ENCODE measurements around the gene TSSK2. TPM values are rescaled to one million over a fixed set of nuclear protein-coding genes. Genes with fewer than 3 reads are reported as not detected.
A peak's percentile ranks its signal among the peaks of the same experiment; 100 is the strongest.

Gene TSSK2
- total and polyA plus RNA-seq, 4 experiments from 2014 or later: not detected

DNA sequence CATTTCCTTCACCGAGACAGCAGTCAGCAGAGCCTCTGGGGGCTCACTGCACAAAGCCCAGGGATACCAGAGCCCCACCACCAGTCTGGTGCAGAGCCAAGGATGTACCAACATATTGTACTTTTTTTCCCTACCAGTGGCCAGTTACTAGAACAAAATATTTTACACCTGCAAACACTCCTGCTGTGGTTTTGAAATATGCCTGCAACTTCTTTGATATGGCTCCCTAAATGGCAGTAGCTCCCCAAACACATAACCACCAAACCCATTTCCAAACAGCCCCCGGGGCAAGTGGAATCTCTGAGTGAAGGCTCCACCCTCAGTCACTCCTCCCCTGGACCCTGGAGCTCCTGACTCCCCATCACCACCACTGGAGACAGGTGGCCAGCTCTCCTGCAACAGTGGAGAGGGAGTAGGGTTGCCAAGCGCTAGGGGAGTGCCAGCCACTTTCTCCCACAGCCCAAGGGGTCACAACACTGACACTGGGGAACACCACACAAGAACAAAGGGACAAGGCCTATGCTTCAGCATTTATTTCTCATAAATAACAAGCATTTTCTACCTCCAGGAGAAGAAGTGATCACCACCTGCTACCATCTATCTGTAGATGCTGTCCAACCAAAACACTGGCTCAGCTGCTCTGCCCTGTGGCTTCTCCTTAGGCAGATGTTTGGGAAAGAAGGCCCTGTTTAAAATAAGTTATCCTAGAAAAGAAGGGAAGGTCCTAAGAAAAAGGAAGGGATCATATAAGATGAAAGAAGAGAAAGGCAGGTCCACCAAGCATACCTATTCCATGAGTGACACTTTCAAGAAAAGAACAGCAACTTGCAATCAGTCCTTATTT is 24.0 kb upstream of the TSSK2 start:
- peak overlapping the region; percentile 79 to 99 (median 94) for H3K27ac Mint-ChIP-seq
- Histone ChIP-seq H3K9me3 (ENCODE audit: control insufficient read depth in 1 of 2, low read length in 2 of 2) (no peaks in the 10 kb centered on the region), H3K27ac (ENCODE audit: low read depth, low read length) (peak overlapping the region; percentile 1), H3K27me3 (ENCODE audit: insufficient read depth, low read length) (no peaks in the 10 kb centered on the region), H3K4me1 (ENCODE audit: insufficient read depth, low read length) (peaks cover 61% of the 10 kb centered on the region), H3K36me3 (ENCODE audit: insufficient read depth, low read length) (no peaks in the 10 kb centered on the region), H3K4me3 (ENCODE audit: low read length in 2 of 2) (no peak overlapping the region)
- no peaks in the 10 kb centered on the region for H3K9me3 Mint-ChIP-seq
- ChIA-PET CTCF (ENCODE audit: partially characterized antibody) (interaction anchor here (1.0 to 2.1 kb wide), 6 partner anchors 10 to 523 kb away, joined by 3 to 10 read pairs (median 6); partner anchors contain the start of genes DGCR2 and ESS2), POLR2A (ENCODE audit: partially characterized antibody) (interaction anchor here (1.2 to 3.5 kb wide), 3 partner anchors 8 to 38 kb away, joined by 4 to 18 read pairs (median 5); partner anchors contain the start of genes DGCR2 and ESS2)
- peak overlapping the region in 4 of 8 donors; percentile 9 to 76 (median 22) for H3K4me3 Mint-ChIP-seq
- no peak for DNase-seq
- H3K27me3 Mint-ChIP-seq: no peaks in the 10 kb centered on the region
- H3K36me3 Mint-ChIP-seq: peaks cover 5 to 8% of the 10 kb centered on the region in 2 donors
- H3K4me1 Mint-ChIP-seq: peaks cover 51 to 84% (median 64%) of the 10 kb centered on the region in 4 donors
- intact Hi-C loops (cut with micrococcal nuclease): loop anchor here (1.0 kb wide), 2 partner anchors 370 to 523 kb away; no protein-coding TSS in a partner anchor

DNA sequence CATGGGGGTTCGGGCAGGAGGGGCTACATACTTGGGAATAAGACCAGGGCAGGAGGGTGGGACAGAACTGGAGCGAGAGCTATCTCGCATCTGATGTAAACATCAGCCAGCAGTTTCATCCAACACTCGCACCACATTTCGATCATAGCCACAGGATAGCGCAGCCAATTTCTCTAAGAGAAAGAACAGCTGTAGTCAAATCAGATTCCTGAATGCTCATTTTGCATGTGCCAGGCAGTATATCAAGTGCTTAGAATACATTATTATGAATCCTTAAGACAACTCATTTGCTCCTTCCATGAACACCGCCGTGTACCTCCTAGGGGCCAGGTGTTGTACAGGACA is 23.4 kb upstream of the TSSK2 start:
- DNase-seq: no peak
- ChIA-PET POLR2A (ENCODE audit: partially characterized antibody) (interaction anchor here (1.2 to 3.5 kb wide), 3 partner anchors 14 to 371 kb away, joined by 4 to 18 read pairs (median 4); partner anchors contain the start of genes CDC45, DGCR2, ESS2 and UFD1), CTCF (ENCODE audit: partially characterized antibody) (interaction anchor here (0.9 to 2.1 kb wide), 5 partner anchors 14 to 522 kb away, joined by 3 to 10 read pairs (median 5); partner anchors contain the start of genes DGCR2 and ESS2)
- H3K9me3 Mint-ChIP-seq: no peaks in the 10 kb centered on the region
- H3K27me3 Mint-ChIP-seq: no peaks in the 10 kb centered on the region
- intact Hi-C loops (cut with micrococcal nuclease): loop anchor here (2.0 kb wide), 1 partner anchor 71 kb away; the partner anchor contains the start of gene SLC25A1
- H3K4me3 ChIP-seq (ENCODE audit: low read length in 2 of 2): no peak overlapping the region
- H3K9me3 ChIP-seq (ENCODE audit: control insufficient read depth in 1 of 2, low read length in 2 of 2): no peaks in the 10 kb centered on the region
- peak overlapping the region; percentile 79 to 99 (median 94) for H3K27ac Mint-ChIP-seq
- no peaks in the 10 kb centered on the region for H3K36me3 ChIP-seq (ENCODE audit: insufficient read depth, low read length)
- H3K36me3 Mint-ChIP-seq: peaks cover 5 to 7% of the 10 kb centered on the region in 2 donors
- no peak overlapping the region for H3K27ac ChIP-seq (ENCODE audit: low read depth, low read length)
- peaks cover 53 to 83% (median 65%) of the 10 kb centered on the region in 4 donors for H3K4me1 Mint-ChIP-seq
- peaks cover 66% of the 10 kb centered on the region for H3K4me1 ChIP-seq (ENCODE audit: insufficient read depth, low read length)
- no peaks in the 10 kb centered on the region for H3K27me3 ChIP-seq (ENCODE audit: insufficient read depth, low read length)
- peak overlapping the region in 6 of 8 donors; percentile 9 to 76 (median 57) for H3K4me3 Mint-ChIP-seq

DNA sequence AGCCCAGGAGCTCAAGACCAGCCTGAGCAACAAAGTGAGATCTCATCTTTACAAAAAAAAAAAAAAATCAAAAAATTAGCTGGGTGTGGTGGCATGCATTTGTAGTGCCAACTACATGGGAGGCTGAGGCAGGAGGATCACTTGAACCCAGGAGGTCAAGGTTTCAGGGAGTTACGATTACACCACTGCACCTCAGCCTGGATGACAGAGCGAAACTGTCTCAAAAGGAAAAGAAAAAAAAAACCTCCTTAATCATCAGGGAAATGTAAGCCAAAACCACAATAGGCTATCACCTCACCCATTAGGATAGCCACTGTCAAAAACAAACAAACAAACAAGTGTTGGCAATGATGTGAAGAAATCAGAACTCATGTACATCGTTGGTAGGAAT is 22.3 kb upstream of the TSSK2 start:
- ChIA-PET POLR2A (ENCODE audit: partially characterized antibody) (interaction anchor here (1.4 to 3.5 kb wide), 2 partner anchors 13 to 370 kb away, joined by 4 to 18 read pairs; partner anchors contain the start of genes CDC45, DGCR2 and UFD1), CTCF (ENCODE audit: partially characterized antibody) (interaction anchor here (0.9 to 2.1 kb wide), 2 partner anchors 14 to 36 kb away, joined by 3 to 10 read pairs; partner anchors contain the start of genes DGCR2 and ESS2)
- peaks cover 5 to 7% of the 10 kb centered on the region in 2 donors for H3K36me3 Mint-ChIP-seq
- Histone ChIP-seq H3K4me1 (ENCODE audit: insufficient read depth, low read length) (peaks cover 66% of the 10 kb centered on the region), H3K27ac (ENCODE audit: low read depth, low read length) (peak overlapping the region; percentile 80), H3K27me3 (ENCODE audit: insufficient read depth, low read length) (no peaks in the 10 kb centered on the region), H3K36me3 (ENCODE audit: insufficient read depth, low read length) (no peaks in the 10 kb centered on the region), H3K4me3 (ENCODE audit: low read length in 2 of 2) (peak overlapping the region in 1 of 2 donors; percentile 29), H3K9me3 (ENCODE audit: control insufficient read depth in 1 of 2, low read length in 2 of 2) (no peaks in the 10 kb centered on the region)
- peak overlapping the region in 7 of 8 donors; percentile 39 to 89 (median 79) for H3K4me3 Mint-ChIP-seq
- H3K4me1 Mint-ChIP-seq: peaks cover 55 to 81% (median 65%) of the 10 kb centered on the region in 4 donors
- intact Hi-C loops (cut with micrococcal nuclease): loop anchor here (1.0 to 2.0 kb wide), 3 partner anchors 13 to 70 kb away; partner anchors contain the start of genes DGCR2, ESS2 and SLC25A1
- DNase-seq: no peak
- no peaks in the 10 kb centered on the region for H3K9me3 Mint-ChIP-seq
- H3K27me3 Mint-ChIP-seq: no peaks in the 10 kb centered on the region
- peak overlapping the region; percentile 79 to 99 (median 97) for H3K27ac Mint-ChIP-seq

DNA sequence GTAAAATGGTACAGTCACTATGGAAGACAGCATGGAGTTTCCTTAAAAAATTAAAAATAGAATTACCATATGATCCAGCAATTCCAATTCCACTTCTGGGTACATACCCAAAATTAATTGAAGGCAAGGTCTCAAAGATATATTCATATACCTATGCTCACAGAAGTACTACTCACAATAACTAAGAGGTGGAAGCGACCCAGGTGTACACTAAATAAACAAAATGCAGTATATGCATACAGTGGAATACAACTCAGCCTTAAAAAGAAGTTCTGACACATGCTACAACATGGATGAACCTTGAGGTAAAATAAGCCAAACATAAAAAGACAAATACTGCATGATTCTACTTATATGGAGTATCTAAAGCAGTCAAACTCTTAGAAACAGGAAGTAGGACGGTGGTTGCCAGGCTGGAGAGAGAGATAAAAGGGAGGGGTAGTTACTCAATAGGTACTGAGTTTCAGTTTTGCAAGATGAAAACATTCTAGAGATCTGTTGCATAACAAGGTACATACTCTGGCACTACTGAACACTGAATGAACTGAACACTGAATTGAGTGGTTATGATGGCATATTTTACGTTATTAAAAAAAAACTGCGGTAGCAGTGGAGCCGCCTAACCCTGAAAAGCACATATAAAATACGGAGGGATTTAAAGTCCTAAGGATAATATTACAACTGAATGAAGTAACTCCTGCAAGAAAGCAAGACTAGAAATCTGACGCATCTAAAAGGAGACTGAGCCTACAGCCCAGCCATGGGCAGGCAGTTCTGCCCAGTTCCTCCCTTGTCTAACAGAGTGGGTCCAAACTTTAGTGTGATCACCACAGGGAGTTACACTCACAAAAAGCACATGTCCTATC is 21.7 kb upstream of the TSSK2 start:
- peaks cover 5 to 7% of the 10 kb centered on the region in 2 donors for H3K36me3 Mint-ChIP-seq
- no peaks in the 10 kb centered on the region for H3K9me3 ChIP-seq (ENCODE audit: control insufficient read depth in 1 of 2, low read length in 2 of 2)
- no peaks in the 10 kb centered on the region for H3K36me3 ChIP-seq (ENCODE audit: insufficient read depth, low read length)
- H3K27ac ChIP-seq (ENCODE audit: low read depth, low read length): peak overlapping the region; percentile 80
- H3K27me3 Mint-ChIP-seq: no peaks in the 10 kb centered on the region
- no peaks in the 10 kb centered on the region for H3K27me3 ChIP-seq (ENCODE audit: insufficient read depth, low read length)
- peak overlapping the region; percentile 77 to 89 (median 84) for H3K4me3 Mint-ChIP-seq
- H3K9me3 Mint-ChIP-seq: no peaks in the 10 kb centered on the region
- peaks cover 66% of the 10 kb centered on the region for H3K4me1 ChIP-seq (ENCODE audit: insufficient read depth, low read length)
- intact Hi-C loops (cut with micrococcal nuclease): loop anchor here (1.0 to 2.0 kb wide), 3 partner anchors 13 to 69 kb away; partner anchors contain the start of genes DGCR2, ESS2 and SLC25A1
- peak overlapping the region; percentile 79 to 99 (median 97) for H3K27ac Mint-ChIP-seq
- H3K4me3 ChIP-seq (ENCODE audit: low read length in 2 of 2): peak overlapping the region; percentile 26 to 29
- peaks cover 51 to 76% (median 62%) of the 10 kb centered on the region in 4 donors for H3K4me1 Mint-ChIP-seq
- ChIA-PET CTCF (ENCODE audit: partially characterized antibody) (interaction anchor here (1.5 to 3.1 kb wide), 4 partner anchors 10 to 70 kb away, joined by 8 to 13 read pairs (median 11); partner anchors contain the start of genes DGCR2, ESS2 and SLC25A1), POLR2A (ENCODE audit: partially characterized antibody) (interaction anchor here (0.9 to 3.4 kb wide), 7 partner anchors 10 to 370 kb away, joined by 3 to 61 read pairs (median 6); partner anchors contain the start of genes C22orf39, CDC45, DGCR2 and ESS2)
- DNase-seq: peak; percentile 75 to 86 (median 82)

DNA sequence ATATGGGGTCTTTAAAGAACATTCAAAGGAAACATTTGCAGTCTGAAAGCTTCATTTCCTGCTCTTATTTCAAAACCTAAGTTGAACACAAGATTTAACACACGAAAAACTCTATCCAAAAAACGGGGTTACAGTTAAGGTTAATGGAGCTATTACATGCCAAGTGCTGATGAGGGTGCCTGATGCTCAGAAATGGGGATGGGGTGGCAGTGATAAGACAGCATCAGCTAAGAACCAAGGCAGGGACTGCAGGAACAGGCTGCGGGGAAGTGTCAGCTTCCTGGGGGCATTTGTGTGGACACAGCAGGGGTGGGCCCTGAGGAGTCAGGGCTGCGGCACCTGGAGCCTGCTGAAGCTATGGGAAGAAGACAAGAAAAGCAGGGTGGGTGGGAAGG is 21.0 kb upstream of the TSSK2 start:
- peak in 1 of 5 donors; percentile 11 for DNase-seq
- H3K27me3 Mint-ChIP-seq: no peaks in the 10 kb centered on the region
- H3K36me3 ChIP-seq (ENCODE audit: insufficient read depth, low read length): no peaks in the 10 kb centered on the region
- H3K27ac ChIP-seq (ENCODE audit: low read depth, low read length): peak overlapping the region; percentile 80
- H3K9me3 Mint-ChIP-seq: no peaks in the 10 kb centered on the region
- no peaks in the 10 kb centered on the region for H3K9me3 ChIP-seq (ENCODE audit: control insufficient read depth in 1 of 2, low read length in 2 of 2)
- peaks cover 72% of the 10 kb centered on the region for H3K4me1 ChIP-seq (ENCODE audit: insufficient read depth, low read length)
- H3K4me3 Mint-ChIP-seq: peak overlapping the region; percentile 77 to 89 (median 84)
- H3K27me3 ChIP-seq (ENCODE audit: insufficient read depth, low read length): no peaks in the 10 kb centered on the region
- CTCF ChIA-PET (ENCODE audit: partially characterized antibody): interaction anchor here (1.5 to 3.1 kb wide), 4 partner anchors 9 to 69 kb away, joined by 8 to 13 read pairs (median 11); partner anchors contain the start of genes DGCR2, ESS2 and SLC25A1
- H3K4me1 Mint-ChIP-seq: peaks cover 57 to 79% (median 67%) of the 10 kb centered on the region in 4 donors
- peak overlapping the region; percentile 26 to 29 for H3K4me3 ChIP-seq (ENCODE audit: low read length in 2 of 2)
- POLR2A ChIA-PET (ENCODE audit: partially characterized antibody): interaction anchor here (0.9 to 3.4 kb wide), 6 partner anchors 9 to 369 kb away, joined by 3 to 61 read pairs (median 8); partner anchors contain the start of genes C22orf39, CDC45, DGCR2 and ESS2
- peak overlapping the region; percentile 79 to 99 (median 97) for H3K27ac Mint-ChIP-seq
- intact Hi-C loops (cut with micrococcal nuclease): no loop called here
- H3K36me3 Mint-ChIP-seq: peaks cover 5 to 7% of the 10 kb centered on the region in 2 donors

DNA sequence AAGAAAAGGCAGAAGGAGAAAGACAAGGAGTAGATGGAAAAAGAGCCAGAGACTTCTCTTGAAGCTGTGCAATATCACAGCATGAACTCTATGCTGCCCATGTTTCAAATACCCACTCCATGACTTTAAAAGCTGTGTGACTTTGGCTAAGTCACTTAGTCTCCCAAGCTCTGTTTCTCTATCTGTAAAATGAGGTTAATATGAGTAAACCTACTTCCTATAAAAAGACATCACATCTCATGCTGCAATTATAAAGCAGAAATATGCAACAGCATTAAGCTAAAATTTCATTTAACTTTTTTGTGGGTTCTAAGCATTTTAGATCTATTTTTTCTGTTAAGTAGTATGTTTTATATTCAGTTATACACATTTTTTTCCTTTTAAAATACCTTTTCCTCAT is 20.5 kb upstream of the TSSK2 start:
- CTCF ChIA-PET (ENCODE audit: partially characterized antibody): interaction anchor here (1.4 to 3.1 kb wide), 5 partner anchors 8 to 68 kb away, joined by 3 to 13 read pairs (median 10); partner anchors contain the start of genes DGCR2, ESS2 and SLC25A1
- POLR2A ChIA-PET (ENCODE audit: partially characterized antibody): interaction anchor here (0.9 to 3.4 kb wide), 7 partner anchors 9 to 369 kb away, joined by 3 to 61 read pairs (median 6); partner anchors contain the start of genes C22orf39, CDC45, DGCR2 and ESS2
- no peaks in the 10 kb centered on the region for H3K27me3 ChIP-seq (ENCODE audit: insufficient read depth, low read length)

More for the DNA sequence above, 20.5 kb upstream of the TSSK2 start:
- Histone ChIP-seq H3K9me3 (ENCODE audit: control insufficient read depth in 1 of 2, low read length in 2 of 2) (no peaks in the 10 kb centered on the region), H3K4me3 (ENCODE audit: low read length in 2 of 2) (no peak overlapping the region), H3K36me3 (ENCODE audit: insufficient read depth, low read length) (no peaks in the 10 kb centered on the region), H3K4me1 (ENCODE audit: insufficient read depth, low read length) (peaks cover 78% of the 10 kb centered on the region), H3K27ac (ENCODE audit: low read depth, low read length) (peak overlapping the region; percentile 47)
- Mint-ChIP-seq H3K4me1 (peaks cover 60 to 81% (median 70%) of the 10 kb centered on the region in 4 donors), H3K4me3 (peak overlapping the region in 4 of 8 donors; percentile 48 to 69 (median 66)), H3K36me3 (peaks cover 7 to 9% of the 10 kb centered on the region in 2 donors), H3K27ac (peak overlapping the region; percentile 79 to 97 (median 90)), H3K27me3 (no peaks in the 10 kb centered on the region), H3K9me3 (no peaks in the 10 kb centered on the region)
- intact Hi-C loops (cut with micrococcal nuclease): no loop called here
- no peak for DNase-seq
